HG02981 (cell line): Measurements from ENCODE around the gene TEX22.
"Not testable (repeated sequence)": the region's sequence is repeated elsewhere in the genome, so short reads cannot be mapped to it uniquely, and the experiment has no call there.

Experiments
- ATAC-seq: cut with Tn5 transposase; IDR thresholded peaks from one replicate; pipeline ENCODE4 v1.9.1; 2021; ENCODE audit warnings: mild to moderate bottlenecking, moderate library complexity; ENCODE audit not compliant: unreplicated experiment

Gene TEX22

GRCh38 chr14:105398044-105398725, at the start of gene TEX22:
TEX22 (plus strand) TSS chr14:105398538; CDS start chr14:105399341, 803 bp downstream.
- ATAC-seq: peak; percentile 71

- no peak for ATAC-seq
Observed at GRCh38 chr14:105348945-105349699, 49.2 kb upstream of the TEX22 start.

GRCh38 chr14:105349992-105350391, 48.3 kb upstream of the TEX22 start:
- no peak for ATAC-seq

- ATAC-seq: no peak
Observed at GRCh38 chr14:105350450-105351244, 47.7 kb upstream of the TEX22 start.

GRCh38 chr14:105351410-105351809, 46.9 kb upstream of the TEX22 start:
- ATAC-seq: no peak

- ATAC-seq: peak; percentile 65
Observed at GRCh38 chr14:105351920-105352851, 46.2 kb upstream of the TEX22 start.

- no peak for ATAC-seq
Observed at GRCh38 chr14:105353136-105353535, 45.2 kb upstream of the TEX22 start.

GRCh38 chr14:105354541-105354940, 43.8 kb upstream of the TEX22 start:
- ATAC-seq: no peak

GRCh38 chr14:105355049-105355575, 43.2 kb upstream of the TEX22 start:
- ATAC-seq: no peak

- ATAC-seq: no peak
Observed at GRCh38 chr14:105355850-105356604, 42.3 kb upstream of the TEX22 start.

- ATAC-seq: no peak
Observed at GRCh38 chr14:105356927-105357326, 41.4 kb upstream of the TEX22 start.

- ATAC-seq: no peak
Observed at GRCh38 chr14:105357626-105358025, 40.7 kb upstream of the TEX22 start.

- ATAC-seq: no peak
Observed at GRCh38 chr14:105358140-105358846, 40.0 kb upstream of the TEX22 start.

- ATAC-seq: no peak
Observed at GRCh38 chr14:105358943-105359342, 39.4 kb upstream of the TEX22 start.

GRCh38 chr14:105361412-105361811, 36.9 kb upstream of the TEX22 start:
- not testable (repeated sequence) for ATAC-seq

GRCh38 chr14:105363847-105364708, 34.3 kb upstream of the TEX22 start:
- ATAC-seq: no peak

- no peak for ATAC-seq
Observed at GRCh38 chr14:105365101-105365500, 33.2 kb upstream of the TEX22 start.

GRCh38 chr14:105365681-105366080, 32.7 kb upstream of the TEX22 start:
- no peak for ATAC-seq
